Measurements from ENCODE around the gene CDC42BPB. TPM values are rescaled to one million over a fixed set of nuclear protein-coding genes. Genes with fewer than 3 reads are reported as not detected.

Gene CDC42BPB
- total and polyA plus RNA-seq, 2 of the 13 experiments (the other 11 are each of a cell fraction or from before 2014, with no cell fraction given), result 19.7 to 32.3 TPM

GRCh38 chr14:103103461-103104388, 46.4 kb upstream of the CDC42BPB start (continued):
- 0 out of 2 replicates have a peak, but pooled peaks have one; percentile 26 for TF ChIP-seq MIXL1 (CRISPR knock-in tag; IDR thresholded peaks at IDR 0.05)
- TF ChIP-seq HDAC6 (IDR thresholded peaks at IDR 0.05; ENCODE audit: low read depth, low read length), result no peak
- peak; percentile 71 for TF ChIP-seq BORCS8-MEF2B (CRISPR knock-in tag; IDR thresholded peaks at IDR 0.05)
- no peak for TF ChIP-seq RAD51 (IDR thresholded peaks at IDR 0.05; ENCODE audit: borderline replicate concordance)
- no peak for TF ChIP-seq MIER3 (CRISPR knock-in tag; IDR thresholded peaks at IDR 0.05; ENCODE audit: borderline replicate concordance)
- peak; percentile 100 for TF ChIP-seq AKAP8 (CRISPR knock-in tag; IDR thresholded peaks at IDR 0.05)
- TF ChIP-seq SOX6 (IDR thresholded peaks at IDR 0.05), result no peak
- peak; percentile 77 for TF ChIP-seq SOX6 (CRISPR knock-in tag; IDR thresholded peaks at IDR 0.05)
- TF ChIP-seq SMARCE1 (IDR thresholded peaks at IDR 0.05; ENCODE audit: borderline replicate concordance), result no peak
- peak in 1 of 2 experiments; percentile 80; a peak in 3 of 4 replicates for TF ChIP-seq NR2F1 (CRISPR knock-in tag; IDR thresholded peaks at IDR 0.05)
- peak; percentile 99 for TF ChIP-seq HIC2 (CRISPR knock-in tag; IDR thresholded peaks at IDR 0.05; ENCODE audit: low read depth)
- no peak; the same call in 1 of the 2 replicates for TF ChIP-seq ZNF766 (CRISPR knock-in tag; IDR thresholded peaks at IDR 0.05; ENCODE audit: borderline replicate concordance)
- TF ChIP-seq FIP1L1 (IDR thresholded peaks at IDR 0.05; ENCODE audit: borderline replicate concordance, insufficient read depth, low read depth, low read length), result no peak
- no peak for TF ChIP-seq E2F1 (CRISPR knock-in tag; IDR thresholded peaks at IDR 0.05)
- TF ChIP-seq ZNF564 (CRISPR knock-in tag; IDR thresholded peaks at IDR 0.05), result no peak
- 0 out of 2 replicates have a peak, but pooled peaks have one; percentile 80 for TF ChIP-seq PRMT3 (CRISPR knock-in tag; IDR thresholded peaks at IDR 0.05; ENCODE audit: borderline replicate concordance, low read depth)
- peak; percentile 71; the same call in 1 of the 2 replicates for TF ChIP-seq ZNF362 (CRISPR knock-in tag; IDR thresholded peaks at IDR 0.05; ENCODE audit: borderline replicate concordance)
- TF ChIP-seq BATF2 (CRISPR knock-in tag; IDR thresholded peaks at IDR 0.05), result no peak
- TF ChIP-seq KDM3A (CRISPR knock-in tag; IDR thresholded peaks at IDR 0.05; ENCODE audit: low read depth), result no peak; the same call in 1 of the 2 replicates
- TF ChIP-seq ZNF382 (CRISPR knock-in tag; IDR thresholded peaks at IDR 0.05; ENCODE audit: borderline replicate concordance), result no peak
